Stimulated activated CD4-positive, alpha-beta T cell treated with anti-CD3 and anti-CD28 coated beads, Interleukin-4, amount 100 ng/mL, for 48 hours (primary cell): ENCODE measurements around the gene SMAD3.
"Not testable (repeated sequence)": the region's sequence is repeated elsewhere in the genome, so short reads cannot be mapped to it uniquely, and the experiment has no call there.

Source experiments
- DNase-seq, 2 donors: peaks; one replicate each; pipeline ENCODE4 v3.0.0-alpha.2; 2020; ENCODE audit warnings: low read depth in 2 of 2

Gene SMAD3

DNA sequence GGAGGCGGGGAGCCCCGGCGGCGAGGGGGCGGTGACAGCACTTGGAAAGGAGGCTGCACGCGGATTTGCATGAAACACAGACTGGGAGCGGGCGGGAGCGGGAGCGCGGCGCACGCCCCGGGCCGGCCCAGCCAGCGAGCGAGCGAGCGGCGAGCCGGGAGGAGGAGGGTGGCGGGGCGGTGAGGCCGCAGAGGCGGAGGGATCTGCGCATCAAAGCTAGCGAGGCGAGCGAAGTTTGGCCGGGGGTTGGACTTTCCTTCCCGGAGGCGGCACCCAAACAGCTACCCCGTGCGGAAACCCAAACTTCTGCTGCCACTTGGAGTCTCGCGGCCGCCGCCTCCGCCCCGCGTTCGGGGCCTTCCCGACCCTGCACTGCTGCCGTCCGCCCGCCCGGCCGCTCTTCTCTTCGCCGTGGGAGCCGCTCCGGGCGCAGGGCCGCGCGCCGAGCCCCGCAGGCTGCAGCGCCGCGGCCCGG lies at the start of gene SMAD3:
TSS of gene SMAD3 (plus strand) at position 72 of the 475 bp plus-strand sequence. CDS start 553 bp downstream, outside the sequence.
- DNase-seq, result peak; percentile 56 to 71

DNA sequence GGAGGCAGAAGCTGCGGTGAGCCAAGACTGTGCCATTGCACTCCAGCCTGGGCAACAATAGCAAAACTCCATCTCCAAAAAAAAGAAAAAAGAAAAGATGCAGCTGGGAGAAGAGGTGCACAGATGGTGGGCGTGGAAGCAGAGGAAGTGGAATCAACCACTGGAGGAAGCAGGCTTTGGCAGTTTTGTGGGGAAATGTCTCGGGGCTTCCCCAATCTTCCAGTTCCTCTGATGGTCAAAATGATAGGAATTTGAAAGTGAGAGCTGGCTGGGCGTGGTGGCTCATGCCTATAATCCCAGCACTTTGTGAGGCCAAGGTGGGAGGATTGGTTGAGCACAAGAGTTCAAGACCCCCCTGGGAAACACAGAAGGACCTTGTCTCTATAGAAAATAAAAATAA lies 48.1 kb upstream of the SMAD3 start:
- no peak for DNase-seq

DNA sequence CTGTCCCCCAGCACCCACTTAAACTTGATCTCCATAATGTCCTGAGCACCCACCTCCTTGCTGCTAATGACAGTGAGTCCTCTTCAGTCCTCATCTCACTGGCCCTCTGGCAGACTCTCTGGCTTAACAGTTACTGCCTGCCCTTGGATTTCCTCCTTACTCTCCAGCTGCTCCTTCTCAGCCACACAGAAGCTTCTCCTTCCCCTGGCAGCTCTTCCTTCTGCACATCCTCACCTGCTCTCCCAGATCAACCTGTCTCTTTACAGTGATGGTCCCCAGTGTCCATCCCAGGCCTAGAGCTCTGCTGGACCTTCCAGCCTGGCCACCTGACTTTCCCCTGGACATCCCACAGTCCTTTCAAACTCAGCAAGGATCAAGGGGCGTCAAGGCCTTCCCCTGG lies 47.4 kb upstream of the SMAD3 start:
- no peak for DNase-seq

DNA sequence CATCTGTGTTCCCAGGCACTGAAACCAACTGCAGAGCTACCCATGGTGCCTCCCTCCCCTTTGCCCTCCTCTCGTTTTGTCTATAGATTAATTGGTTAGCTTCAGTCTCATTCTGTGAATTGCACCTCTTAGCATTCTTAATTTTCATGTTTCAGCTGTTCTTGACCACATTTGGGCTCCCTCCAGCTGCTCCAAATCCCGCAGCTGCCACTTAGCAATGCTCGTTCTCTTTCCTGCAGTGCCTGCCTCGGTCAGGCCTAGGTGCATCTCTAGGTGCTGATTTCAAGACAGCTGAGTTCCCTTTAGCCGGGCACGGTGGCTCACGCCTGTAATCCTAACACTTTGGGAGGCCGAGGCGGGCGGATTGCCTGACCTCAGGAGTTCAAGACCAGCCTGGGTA lies 47.0 kb upstream of the SMAD3 start:
- no peak for DNase-seq

DNA sequence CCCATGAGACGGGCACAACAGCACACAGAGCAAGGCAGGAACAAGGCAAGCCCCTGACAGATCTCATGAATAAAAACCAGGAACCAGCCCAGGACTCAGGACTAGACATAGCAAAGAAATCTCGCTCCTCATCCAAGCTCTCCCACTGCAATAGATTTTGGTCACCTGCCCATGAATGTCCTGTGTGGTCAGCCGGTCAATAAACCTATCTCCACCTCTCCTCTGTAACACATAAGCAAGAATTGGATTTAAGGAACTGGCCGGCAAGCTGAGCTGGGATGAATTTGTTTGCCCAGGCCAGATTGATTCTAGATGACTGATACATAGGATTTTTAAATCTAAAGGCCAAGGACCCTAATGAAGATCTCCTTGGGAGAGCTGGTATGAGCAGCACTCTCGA lies 46.3 kb upstream of the SMAD3 start:
- no peak for DNase-seq

DNA sequence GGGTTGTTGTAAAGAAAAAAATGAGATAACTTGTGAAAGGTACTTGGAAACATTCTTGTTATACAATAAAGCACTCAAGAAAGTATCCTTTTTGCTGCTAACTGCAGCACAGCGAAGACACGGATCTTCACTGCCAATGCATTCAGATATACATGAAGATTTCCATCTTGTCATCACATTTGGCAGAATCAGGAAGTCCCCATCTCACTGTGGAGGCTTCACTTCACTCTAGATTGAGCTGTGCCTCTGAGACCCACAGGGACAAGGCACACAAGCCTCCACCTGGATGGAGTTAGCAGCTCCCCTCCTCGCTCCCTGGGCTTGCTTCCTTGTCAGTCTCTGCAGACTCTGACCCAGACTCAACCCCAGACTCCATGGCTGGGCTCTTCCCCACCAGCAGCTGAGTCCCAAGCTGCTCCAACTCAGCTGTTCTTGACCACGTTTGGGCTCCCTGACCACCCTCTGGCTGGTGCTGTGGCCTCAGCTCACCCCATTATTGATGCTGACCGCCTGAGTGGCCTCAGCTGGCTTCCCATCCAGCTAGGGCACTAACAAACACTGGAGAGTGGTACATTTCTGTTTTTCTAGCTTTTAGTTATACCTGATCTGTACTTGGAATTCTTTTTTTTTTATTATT lies 45.4 kb upstream of the SMAD3 start:
- no peak for DNase-seq

DNA sequence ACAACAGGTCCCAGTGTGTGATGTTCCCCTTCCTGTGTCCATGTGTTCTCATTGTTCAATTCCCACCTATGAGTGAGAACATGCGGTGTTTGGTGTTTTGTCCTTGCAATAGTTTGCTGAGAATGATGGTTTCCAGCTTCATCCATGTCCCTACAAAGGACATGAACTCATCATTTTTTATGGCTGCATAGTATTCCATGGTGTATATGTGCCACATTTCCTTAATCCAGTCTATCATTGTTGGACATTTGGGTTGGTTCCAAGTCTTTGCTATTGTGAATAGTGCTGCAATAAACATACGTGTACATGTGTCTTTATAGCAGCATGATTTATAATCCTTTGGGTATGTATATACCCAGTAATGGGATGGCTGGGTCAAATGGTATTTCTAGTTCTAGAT lies 44.7 kb upstream of the SMAD3 start:
- DNase-seq, result not testable (repeated sequence)

DNA sequence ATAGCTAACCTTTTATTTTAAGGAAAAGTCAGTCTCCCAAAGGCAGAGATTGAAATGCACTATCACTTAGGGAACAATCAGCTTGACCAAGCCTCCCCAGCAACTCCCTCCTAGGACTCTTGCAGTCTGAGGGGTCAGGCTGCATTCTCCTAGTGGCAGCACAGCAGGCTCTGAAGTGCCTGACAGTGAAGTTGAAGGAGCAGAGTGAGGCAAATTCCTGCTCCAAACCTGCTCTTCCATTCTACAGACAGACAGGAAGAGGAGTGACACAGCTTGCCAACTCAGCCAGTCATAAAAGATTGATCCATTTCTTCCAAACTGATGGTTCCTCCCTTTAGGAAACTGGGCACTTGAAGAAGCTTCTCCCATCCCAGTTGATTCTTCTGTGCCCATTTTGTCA lies 43.9 kb upstream of the SMAD3 start:
- DNase-seq, result no peak

DNA sequence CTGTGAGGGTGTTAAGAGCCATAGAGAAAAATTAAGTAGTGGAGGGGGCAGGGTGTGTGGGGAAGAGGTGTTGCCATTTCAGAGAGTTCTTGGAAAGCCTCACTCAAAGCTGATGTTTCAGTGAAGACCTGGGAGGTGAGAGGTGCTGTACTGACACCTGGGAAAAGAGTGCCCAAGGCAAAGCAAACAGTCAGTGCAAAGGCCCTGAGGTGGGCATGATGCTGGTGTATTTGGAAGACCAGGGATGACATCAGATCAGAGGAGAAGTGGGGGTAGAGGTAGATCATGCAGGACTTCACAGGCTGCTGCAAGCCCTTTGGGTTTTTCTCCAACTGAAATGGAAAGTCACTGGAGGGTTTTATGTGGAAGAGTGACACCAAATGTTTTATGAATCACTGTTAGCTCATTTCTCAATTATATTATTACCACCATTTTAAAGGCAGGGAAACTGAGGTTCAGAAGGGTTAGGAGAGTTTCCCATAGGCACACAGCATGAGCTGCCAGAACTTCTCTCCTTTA lies 42.8 kb upstream of the SMAD3 start:
- no peak for DNase-seq

DNA sequence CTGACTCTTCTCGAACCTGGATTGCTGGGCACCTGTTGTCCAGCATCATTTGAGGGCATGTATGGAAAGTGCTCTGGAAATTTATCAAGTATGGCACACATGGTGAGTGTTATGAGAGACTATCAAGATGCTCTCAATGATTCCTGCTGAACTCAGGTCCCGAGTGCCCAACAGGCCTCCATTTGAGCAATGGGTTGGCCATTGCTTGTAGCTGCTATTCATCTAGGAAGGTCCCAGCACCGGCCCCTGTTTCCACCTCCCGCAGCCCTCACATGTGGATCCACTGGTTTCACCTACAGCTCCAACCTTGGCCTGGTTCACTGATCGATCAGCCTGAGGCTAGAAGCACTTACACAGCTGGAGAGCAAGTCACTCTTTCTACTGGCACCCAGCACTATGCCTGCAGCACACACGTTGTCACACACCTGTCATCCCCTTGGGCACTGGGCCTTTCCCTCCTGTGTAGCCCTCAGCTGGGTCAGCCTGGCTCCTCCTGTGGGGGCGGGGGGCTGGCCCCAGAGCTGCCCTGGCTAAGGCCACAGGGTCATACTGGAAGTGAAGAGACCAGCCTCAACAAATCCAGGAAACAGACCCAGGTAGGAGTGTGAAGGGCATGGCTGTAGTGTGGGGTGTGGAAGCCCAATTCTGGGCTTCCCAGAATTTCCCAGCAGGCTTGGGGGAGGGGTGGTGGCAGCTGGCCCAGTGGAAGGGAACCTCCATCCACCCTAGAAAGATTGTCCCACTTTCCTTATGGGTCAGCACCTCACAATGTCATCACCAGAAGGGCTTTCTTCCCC lies 41.7 kb upstream of the SMAD3 start:
- no peak for DNase-seq

DNA sequence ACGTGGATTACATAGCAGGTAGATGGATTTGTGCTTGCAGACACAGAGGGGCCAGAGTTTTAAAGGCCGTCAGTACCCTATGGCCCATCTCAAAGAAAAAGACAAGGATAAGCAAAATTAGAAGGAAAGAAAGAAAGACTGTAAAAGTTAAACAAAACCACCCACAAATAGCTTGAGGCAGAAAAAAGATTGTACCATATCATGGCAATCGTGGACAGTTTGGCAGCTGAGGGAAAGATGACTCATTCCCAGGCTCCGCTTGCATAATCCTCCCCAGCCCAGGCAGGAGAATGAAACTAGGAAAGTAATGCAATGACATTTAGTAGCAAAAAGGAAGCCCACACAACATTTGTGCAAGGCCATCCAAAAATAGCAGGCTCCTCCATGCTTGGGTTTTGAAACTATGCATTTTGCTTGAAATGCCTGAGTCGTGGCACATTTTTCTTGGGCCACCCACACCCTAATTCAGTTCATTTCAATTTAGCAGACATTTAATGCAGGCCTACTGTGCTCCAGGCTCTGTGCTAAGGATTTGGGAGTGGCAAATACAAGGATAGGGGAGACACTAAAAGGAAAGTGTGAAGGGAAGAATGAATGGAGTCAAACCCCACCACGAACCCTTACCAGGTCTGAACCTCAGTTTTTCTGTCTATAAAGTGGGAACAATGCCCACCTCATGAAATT lies 40.9 kb upstream of the SMAD3 start:
- peak; percentile 34 to 42 for DNase-seq

DNA sequence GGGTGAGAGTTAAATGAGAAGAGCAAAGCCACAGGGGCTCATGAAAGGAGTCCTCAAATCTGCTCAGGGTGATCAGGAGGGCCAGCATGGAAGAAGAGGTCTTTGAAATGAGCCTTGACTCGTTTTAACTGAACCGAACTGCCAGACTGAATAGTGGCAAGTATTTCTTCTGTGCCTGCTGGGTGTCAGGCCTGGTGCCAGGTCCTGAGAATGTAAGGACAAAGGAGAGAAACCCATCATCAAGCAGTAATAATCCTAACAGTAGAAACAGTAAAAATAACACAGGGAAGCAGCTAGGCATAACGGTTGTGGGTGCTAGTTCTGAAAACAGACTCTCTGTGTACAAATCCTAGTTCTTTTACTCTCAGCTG lies 40.4 kb upstream of the SMAD3 start:
- no peak for DNase-seq

DNA sequence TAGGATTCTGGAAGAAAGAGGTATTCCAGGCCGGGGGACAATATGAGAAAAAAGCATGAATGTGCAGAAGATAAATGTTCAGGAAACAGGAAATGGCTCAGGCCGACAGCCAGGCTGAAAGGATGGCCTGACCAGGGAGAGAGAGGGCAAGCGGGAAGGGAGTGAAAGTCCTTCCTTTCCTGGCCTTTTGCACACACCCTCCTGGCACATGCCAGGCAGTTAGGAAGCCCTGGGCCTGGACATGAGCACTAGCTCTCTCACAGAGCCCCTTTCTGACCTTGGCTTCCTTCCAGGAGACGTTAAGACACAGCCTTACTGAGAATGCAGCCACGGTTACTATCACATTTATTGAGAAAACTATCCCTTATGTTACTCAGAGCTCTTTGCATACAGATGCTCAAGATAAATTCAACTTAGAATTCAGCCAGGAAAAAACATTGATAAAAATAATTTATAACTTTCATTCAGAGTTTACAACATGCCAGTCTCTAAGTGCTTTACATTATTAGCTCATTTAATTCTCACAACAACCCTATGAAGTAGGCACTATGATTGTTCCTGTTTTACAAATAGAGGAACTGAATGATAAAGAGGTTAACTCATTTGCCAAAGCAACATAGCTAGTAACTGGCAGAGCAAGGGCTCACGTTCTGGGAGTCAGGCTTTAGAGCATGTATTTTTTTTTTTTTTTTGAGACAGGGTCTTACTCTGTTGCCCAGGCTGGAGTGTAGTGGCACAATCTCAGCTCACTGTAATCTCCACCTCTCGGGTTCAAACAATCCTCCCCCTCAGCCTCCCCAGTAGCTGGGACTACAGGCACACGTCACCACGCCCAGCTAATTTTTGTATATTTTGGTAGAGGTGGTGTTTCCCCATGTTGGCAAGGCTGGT lies 39.4 kb upstream of the SMAD3 start:
- no peak for DNase-seq

DNA sequence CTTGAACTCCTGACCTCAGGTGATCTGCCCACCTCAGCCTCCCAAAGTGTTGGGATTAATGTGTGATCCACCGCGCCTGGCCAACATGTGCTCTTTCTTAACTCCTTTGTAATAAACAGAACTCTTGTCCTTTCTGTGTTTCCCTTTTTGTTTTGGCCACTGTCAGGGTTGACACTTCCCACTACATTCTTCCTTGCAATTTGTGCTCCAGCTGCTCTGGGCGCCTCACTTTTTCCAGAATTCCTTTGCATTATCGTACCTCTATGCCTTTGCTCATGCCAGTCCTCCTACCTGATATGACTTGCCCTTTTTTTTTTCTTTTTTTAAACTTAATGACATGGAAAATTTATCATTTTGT lies 38.8 kb upstream of the SMAD3 start:
- no peak for DNase-seq

DNA sequence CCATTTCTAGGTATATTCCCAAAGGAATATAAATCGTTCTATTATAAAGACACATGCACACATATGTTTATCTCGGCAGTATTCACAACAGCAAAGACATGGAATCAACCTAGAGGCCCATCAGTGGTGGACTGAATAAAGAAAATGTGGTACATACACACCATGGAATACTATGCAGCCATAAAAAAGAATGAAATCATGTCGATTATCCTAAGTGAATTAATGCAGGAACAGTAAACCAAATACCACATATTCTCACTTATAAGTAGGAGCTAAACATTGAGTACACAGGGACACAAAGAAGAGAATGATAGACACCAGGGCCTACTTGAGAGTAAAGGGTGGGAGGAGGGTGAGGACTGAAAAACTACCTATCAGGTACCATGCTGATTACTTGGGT lies 37.0 kb upstream of the SMAD3 start:
- not testable (repeated sequence) for DNase-seq

DNA sequence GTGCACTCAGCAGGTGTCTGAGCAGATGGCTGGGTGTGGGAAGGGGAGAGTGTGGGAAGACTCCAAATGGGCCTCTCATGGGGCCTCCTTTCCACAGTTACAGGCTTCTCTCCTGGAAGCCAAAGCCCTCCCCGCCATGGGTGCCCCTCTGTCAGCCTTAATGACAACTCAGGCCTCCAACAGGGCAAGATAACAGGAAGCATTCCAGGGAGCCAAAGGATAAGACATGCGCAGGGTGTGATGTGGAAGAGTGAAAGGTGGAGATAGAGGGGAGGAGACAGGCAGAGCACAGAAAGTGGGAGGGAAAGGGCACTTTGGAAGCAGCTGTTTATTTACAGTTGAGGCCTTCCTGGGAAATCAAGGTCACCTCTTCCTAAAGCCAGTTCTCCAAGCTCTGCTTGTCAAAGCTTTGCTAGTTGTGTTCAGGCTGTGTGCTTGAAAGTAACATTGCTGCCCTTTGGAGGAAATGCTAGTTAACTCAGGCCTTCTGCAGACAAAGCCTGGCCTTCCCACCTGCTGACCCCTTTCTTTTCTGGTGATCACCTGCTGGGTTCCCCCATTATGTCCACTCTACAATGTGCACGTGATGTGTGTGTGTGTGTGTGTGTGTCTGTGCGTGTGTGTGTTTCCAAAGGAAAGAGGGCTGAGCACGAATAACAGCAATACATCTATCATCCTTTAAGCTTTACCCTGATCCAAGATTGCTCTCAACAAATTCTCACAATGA lies 35.2 kb upstream of the SMAD3 start:
- DNase-seq, result no peak

DNA sequence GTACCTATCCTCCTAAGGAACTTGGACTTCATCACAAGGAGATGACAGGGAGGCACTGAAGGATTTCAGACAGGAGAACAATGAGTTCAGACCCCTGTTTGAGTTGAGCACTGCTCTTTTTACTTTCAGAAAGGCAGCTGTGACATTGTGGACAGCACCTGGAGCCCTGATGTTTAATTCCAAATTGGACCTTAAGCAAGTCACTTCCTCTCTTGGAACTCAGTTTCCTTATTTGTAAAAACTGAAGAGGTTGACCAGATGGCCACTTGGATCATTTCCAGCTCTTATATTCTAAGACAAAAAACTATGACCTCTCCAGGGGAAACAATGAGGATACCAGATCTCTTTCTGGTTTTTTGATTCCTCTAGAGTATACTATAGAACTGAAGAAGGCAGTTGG lies 34.1 kb upstream of the SMAD3 start:
- no peak for DNase-seq

DNA sequence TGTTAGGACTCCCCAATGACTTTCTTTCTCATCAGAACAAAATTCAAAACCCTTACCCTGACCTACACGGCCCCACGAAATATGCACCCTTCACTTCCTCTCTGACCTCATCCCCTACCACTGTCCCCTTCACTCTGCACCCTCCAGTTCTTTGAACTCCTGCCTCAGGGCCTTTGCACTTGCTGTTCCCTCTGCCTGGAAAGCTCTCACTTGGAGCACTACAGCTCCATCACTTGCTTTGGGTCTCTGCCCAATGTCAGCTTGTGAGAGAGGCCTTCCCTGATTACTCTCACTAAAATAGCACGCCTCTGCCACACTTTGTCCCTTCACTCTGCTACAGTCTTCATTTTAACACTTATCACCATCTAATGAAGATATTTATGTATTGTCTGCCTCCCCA lies 32.8 kb upstream of the SMAD3 start:
- no peak for DNase-seq

DNA sequence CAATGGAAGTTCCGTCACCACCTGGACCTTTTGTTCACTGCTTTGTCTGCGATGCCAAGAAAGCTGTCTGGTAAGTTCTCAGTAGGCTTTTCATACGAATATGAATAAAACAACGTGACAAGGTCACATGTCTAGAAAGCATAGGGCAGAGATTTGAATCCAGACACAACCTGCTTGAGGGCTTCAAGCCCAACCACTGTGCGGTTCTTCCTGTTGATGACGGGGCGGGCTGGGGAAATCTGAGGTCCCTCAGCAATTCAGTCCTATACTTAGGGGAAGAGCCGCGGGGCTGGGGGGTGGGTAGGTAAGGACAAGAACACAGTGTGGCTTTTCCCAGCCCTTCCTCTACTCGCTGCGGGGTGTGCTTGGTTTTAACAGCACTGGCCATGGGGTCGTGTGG lies 32.4 kb upstream of the SMAD3 start:
- no peak for DNase-seq

DNA sequence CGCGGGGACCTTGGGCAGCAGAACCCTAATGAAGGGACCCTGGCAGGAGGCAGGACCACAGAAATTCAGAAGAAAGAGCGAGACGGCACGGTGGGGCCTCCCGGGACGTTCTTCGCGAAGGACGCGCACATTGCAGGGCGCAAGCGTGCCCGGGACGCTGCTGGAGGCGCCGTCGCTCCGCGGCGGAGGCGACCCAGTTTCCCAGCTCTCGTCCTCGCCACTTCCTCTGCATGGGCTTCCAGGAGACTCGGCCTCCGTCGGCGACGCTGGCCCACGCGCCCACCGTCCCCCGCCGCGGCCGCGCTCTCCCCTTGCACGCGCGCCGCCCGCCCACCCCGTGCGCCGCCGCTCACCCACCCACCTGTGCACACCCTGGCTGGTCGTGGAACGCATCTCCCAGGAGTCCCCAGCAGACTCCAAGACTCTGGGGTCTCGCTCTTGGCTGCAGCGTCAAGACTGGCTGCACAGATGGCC lies 31.8 kb upstream of the SMAD3 start:
- DNase-seq, result peak in 1 of 2 donors; percentile 15

DNA sequence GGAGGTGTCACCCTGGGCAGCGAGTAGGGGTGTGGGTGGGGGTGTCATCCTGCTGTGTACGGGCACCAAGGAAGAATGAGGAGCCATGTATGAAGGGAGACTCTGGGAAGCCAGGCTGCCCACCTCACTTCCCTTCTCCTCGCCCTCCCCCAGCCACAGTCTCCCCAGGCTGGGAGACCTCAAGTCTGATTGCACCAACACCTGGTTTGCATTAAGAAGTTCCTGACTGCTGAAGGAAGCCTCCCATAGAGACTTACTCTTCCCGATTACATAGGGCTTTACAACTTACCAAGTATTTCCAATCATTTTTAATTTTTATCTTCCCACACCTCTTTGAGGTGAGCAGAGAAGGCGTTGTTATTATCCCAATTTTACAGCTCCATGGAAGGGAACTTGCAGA lies 29.5 kb upstream of the SMAD3 start:
- no peak for DNase-seq
